CD4-positive, alpha-beta T cell treated with Interleukin-21 for 1 hour (primary cell): ENCODE measurements around the gene CHD1L.
"Not testable (repeated sequence)": the region's sequence is repeated elsewhere in the genome, so short reads cannot be mapped to it uniquely, and the experiment has no call there.

ENCODE experiments used
- DNase-seq: peaks from one replicate; pipeline ENCODE4 v3.0.0-alpha.2; 2020

Gene CHD1L

GRCh38 chr1:147235822-147236221, 6.7 kb upstream of the CHD1L start:
- no peak for DNase-seq

- no peak for DNase-seq
These were observed 6.0 kb upstream of the CHD1L start for GRCh38 chr1:147236448-147236847.

- DNase-seq: no peak
These were observed 5.3 kb upstream of the CHD1L start for GRCh38 chr1:147236959-147237791.

- no peak for DNase-seq
These were observed 4.2 kb upstream of the CHD1L start for GRCh38 chr1:147238053-147238902.

- DNase-seq: no peak
These were observed 3.3 kb upstream of the CHD1L start for GRCh38 chr1:147238925-147239820.

GRCh38 chr1:147240131-147240721, 2.3 kb upstream of the CHD1L start:
- not testable (repeated sequence) for DNase-seq

GRCh38 chr1:147241934-147242448, 493 bp upstream of the CHD1L start:
- DNase-seq: no peak

- DNase-seq: peak; percentile 23
These were observed 773 bp downstream of the CHD1L start for GRCh38 chr1:147243228-147243685.

GRCh38 chr1:147243841-147244240, 1.4 kb downstream of the CHD1L start:
- no peak for DNase-seq

GRCh38 chr1:147245129-147245528, 2.6 kb downstream of the CHD1L start:
- DNase-seq: no peak

GRCh38 chr1:147245586-147246021, 3.1 kb downstream of the CHD1L start:
- no peak for DNase-seq

GRCh38 chr1:147246044-147246690, 3.7 kb downstream of the CHD1L start:
- DNase-seq: no peak

- no peak for DNase-seq
These were observed 4.6 kb downstream of the CHD1L start for GRCh38 chr1:147246910-147247655.

GRCh38 chr1:147247656-147248238, 5.3 kb downstream of the CHD1L start:
- DNase-seq: no peak

GRCh38 chr1:147252540-147252939, 10.1 kb downstream of the CHD1L start:
- DNase-seq: no peak

- DNase-seq: no peak
These were observed 18.5 kb downstream of the CHD1L start for GRCh38 chr1:147260956-147261355.

- no peak for DNase-seq
These were observed 21.8 kb downstream of the CHD1L start for GRCh38 chr1:147264158-147264768.

- no peak for DNase-seq
These were observed 23.9 kb downstream of the CHD1L start for GRCh38 chr1:147266381-147266780.

- DNase-seq: no peak
These were observed 25.2 kb downstream of the CHD1L start for GRCh38 chr1:147267711-147268110.

GRCh38 chr1:147270721-147271120, 28.2 kb downstream of the CHD1L start:
- DNase-seq: no peak
